Stimulated activated CD4-positive, alpha-beta T cell treated with anti-CD3 and anti-CD28 coated beads, TNF-alpha, amount 100 ng/mL, for 1 hour (primary cell): ENCODE data around the gene SDR42E2.
"Not testable (repeated sequence)": the region's sequence is repeated elsewhere in the genome, so short reads cannot be mapped to it uniquely, and the experiment has no call there.

ENCODE experiments used
- DNase-seq, 3 donors: peaks; one replicate each; pipeline ENCODE4 v3.0.0-alpha.2; 2020; ENCODE audit warnings: low read depth in 3 of 3, low spot score in 1 of 3

Gene SDR42E2

GRCh38 chr16:22190776-22191531, 28.6 kb downstream of the SDR42E2 start:
- peak; percentile 99 to 100 (median 100) for DNase-seq

- no peak for DNase-seq
Measured at GRCh38 chr16:22191532-22192260, 29.4 kb downstream of the SDR42E2 start.

- DNase-seq: peak; percentile 41 to 61 (median 49)
Measured at GRCh38 chr16:22192261-22193062, 30.2 kb downstream of the SDR42E2 start.

DNA sequence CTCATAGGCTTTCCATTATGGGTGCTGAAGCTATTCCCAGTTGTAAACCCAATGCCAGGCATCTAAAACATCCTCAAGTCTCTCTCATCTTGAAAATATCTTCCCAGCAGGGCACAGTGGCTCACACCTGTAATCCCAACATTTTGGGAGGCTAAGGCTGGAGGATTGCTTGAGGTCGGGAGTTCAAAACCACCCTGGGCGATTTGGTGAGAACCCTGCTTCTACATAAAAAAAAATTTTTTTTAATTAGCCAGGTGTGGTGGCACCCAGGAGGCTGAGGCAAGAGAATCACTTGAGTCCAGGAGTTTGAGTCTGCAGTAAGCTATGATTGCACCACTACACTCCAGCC, 30.7 kb downstream of the SDR42E2 start:
- no peak for DNase-seq

DNA sequence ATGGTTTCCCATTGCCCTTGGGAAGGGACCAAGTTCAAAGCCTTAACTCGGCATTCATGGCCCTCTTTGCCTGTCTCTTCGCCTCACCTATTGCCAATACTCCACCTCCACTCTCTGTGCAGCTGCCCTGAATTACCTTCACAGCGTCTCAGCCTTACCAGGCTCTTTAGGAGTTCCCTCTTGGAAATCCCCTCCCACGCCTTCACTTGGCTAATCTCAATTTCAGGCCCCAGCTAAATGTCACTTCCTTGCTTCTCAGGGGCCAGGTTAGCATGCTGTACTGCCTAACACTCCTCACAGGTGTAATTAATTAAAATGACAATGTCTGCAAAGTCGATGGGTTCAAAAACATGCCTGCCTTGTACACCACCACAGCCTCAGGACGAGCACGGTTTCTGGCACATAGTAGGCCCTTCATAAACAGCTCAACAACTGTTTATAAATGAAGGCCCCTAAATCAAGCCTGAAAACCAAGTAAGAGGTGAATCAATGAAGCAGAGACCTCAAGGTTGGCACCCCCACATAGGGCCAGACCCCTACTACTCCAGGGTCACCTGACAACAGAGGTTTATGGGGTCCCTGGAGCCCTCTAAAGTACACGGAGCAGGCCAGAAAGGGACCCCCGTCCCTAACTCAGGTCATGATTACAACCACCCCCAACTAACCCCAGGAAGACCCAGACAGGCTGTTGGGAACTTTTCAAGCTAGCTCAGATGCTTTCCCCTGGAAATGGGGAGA, 32.6 kb downstream of the SDR42E2 start:
- DNase-seq: no peak

GRCh38 chr16:22195445-22195694, 33.1 kb downstream of the SDR42E2 start:
- DNase-seq: no peak

DNA sequence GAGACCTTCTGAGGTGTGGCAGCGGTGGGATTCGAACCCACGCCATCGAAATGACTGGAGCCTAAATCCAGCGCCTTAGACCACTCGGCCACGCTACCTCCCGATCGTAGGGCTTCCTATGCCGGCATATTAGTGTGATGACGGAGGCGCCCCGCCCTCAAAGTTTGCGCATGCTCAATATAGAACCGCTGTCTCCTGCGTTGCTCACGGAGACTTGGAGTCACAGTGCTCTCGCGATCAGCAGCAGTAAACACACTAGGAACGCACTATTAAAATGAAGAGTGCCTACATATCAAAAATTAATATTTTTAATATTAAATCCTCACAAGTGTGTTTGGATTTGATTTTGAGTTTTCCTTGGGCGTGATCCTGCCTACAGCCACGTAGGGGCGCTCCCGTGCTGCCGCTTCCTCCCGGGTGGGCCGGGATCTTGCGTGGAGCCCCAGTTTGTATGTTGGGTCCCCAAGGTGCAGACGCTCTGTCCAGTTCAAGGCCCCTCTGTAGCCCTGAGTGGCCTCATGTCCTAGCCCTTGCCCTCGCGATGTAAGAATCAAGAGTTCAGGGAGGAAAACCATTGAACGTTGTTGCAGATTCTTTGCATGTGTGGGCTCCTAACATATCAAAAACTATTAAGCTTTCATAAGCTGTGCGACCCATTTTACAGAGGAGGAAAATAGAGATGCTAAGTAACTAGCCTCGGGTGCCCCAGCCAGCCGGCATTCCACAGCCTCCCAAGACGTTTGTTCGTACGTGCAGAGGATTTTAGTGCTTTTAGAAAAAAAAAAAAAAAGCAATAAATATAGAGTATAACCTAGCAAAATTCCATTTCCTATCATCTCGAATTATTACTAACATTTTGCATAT, 33.6 kb downstream of the SDR42E2 start:
- DNase-seq: peak; percentile 76 to 95 (median 86)

GRCh38 chr16:22196559-22197168, 34.4 kb downstream of the SDR42E2 start:
- DNase-seq: not testable (repeated sequence)

DNA sequence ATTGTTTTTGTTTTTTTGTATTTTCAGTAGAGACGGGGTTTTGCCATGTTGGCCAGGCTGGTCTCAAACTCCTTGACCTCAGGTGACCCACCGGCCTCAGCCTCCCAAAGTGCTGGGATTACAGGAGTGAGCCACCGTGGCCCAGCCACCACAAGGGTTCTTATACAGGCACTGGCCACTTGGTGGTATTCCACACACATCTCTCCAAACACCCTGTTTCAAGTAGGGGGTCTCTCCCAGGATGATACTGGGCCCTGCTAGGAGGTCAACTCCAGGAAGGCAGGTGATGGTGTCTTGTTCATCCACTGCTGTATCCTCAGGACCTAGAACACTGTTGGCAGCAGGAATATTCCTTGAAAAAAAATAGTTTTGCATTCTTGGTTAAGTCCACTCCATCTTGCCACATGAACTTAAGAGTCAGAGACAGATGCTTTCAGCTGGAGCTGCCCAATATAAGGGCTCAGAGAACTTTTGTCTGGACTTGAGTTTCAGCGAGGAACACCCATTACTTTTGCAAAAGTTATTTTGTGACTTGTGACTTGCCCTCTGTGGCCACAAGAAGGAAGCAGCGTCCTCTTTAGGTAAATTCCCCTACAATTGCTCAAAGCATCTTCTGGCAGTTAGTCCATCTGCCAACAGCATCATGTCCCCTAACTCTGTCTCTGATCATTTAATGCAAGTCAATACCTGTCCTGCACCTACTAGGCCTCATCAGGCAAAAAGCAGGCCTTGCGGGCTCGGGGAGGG, 36.4 kb downstream of the SDR42E2 start:
- DNase-seq: no peak

GRCh38 chr16:22202261-22202637, 39.9 kb downstream of the SDR42E2 start:
- no peak for DNase-seq

GRCh38 chr16:22203091-22203490, 40.8 kb downstream of the SDR42E2 start:
- no peak for DNase-seq

- DNase-seq: no peak
Measured at GRCh38 chr16:22204091-22204655, 41.9 kb downstream of the SDR42E2 start.

DNA sequence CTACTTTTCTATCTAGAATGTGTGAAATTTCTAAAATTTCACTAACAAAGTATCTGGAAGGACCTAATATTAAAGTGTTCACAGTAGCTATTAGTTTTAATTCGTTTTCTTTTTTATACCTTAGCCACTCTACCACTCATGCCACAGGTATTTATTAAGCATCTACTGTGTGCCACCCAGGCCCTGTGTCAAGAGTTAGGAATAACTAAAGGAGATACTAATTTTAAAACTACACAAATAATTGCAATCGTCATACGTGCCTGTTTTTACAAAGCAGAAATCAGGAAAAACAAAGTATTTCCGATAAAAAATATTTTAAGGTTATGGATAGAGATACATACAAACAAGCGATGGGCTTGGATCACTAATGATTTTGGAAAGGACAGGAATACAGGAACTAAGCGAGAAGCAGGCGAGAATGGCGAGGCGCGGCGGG, 43.3 kb downstream of the SDR42E2 start:
- no peak for DNase-seq

DNA sequence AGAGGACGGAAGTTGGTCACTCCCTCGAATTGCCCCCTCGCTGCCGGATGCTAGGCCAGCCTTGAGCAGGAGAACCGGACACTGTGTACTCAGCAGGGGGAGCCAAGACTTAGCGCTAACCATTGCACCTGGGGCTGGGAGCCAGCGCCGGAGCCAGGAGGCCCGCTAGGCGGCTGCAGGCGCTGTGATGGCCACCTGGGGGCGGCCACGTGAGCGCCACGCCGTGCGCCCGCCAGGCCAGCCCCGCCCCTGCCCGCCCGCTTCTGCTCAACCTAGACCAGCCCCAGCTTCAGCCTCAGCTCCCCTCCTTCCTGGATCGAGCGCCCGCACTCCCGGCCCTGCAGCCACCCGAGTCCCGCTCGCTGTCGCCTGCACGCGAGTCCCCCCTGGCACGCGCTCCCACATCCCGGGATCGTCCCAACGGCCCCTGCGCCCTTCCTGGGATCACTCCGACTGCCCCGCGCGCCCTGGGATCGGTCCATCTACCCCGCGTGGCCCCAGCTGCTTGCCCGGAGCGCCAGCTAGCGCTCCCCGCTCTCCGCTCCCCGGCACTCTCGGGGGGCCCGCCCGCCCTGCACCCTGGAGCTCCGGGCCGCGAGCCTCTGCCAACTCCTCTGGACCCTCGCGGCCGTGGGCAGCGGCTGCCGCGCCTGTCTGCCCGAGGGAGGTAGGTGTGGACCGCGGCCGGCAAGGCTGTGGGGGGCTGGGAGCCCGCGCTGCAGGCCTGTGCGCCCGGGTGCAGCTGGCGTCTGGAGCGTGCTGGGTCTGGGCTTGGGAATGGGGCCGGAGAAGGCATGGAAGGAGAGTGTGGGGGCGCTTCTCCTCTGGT, 43.9 kb downstream of the SDR42E2 start, which contains the start of gene EEF2K:
Gene EEF2K (plus strand): TSS at position 266 of the 829 bp plus-strand sequence. CDS start 19,452 bp downstream, outside the sequence.
- peak; percentile 54 to 77 (median 56) for DNase-seq

DNA sequence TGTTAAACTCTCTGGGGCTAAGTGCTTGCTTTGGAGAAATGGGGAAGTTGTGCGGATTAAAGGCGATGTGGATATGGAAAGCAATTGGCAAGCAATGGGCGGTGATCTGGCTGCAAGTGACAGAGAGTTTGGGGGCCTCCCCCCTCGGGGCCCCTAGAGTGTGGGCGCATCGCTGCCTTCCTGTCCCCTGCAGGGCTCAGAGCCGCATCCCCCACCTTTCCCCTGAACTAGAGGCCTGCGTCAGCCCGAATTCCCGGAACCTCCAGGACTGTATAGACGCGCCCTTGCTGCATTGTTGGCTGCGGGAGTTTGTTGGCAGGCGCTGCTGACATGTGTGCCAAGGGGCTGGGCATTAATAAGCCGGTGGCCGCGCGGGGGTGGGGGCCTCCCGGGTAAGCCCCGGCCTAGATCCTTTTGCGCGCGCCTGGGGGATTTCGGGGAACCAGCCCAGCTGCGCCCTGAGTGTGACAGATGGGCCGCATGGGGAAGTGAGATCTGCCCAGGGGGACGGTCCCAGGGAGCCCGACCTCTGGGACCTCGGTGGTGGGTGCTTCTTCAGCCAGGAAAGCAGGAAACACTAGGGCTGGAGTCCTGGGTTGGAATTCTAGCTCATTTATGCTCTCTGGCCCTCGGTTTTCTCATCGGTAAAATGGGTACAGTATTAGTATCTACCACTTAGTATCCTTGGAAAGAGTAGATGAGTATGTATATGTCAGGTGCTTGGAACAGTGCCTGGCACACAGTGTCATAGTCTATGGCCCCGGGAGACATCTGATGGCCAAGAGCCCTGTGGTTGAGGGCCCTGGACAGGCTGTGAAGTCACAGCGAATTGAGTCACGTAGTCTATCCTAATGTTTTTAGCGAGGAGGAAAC, 44.8 kb downstream of the SDR42E2 start:
- DNase-seq: peak in 1 of 3 donors; percentile 55

- no peak for DNase-seq
Measured at GRCh38 chr16:22207715-22208360, 45.5 kb downstream of the SDR42E2 start.
